Measurements from ENCODE around the gene TMIGD2.

The TMIGD2 gene

DNA sequence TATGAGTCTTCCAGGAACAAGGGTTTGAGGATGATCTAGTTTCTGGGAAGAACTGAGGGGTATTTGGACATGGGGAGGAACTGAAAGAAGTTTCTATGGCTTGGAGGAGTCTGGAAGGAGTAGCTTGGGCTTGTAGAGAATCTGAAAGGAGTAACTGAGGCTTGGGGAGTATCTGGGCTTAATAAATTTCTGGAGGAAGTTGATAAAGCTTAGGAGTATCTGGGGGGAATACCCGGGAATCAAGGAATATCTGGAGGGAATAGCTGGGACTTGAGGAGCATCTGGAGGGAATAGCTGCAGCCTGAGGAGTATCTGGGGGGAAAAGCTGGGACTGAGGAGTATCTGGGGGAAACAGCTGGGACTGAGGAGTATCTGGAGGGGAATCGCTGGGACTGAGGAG, 18.2 kb upstream of the TMIGD2 start:
- Histone ChIP-seq H3K27me3 (ENCODE audit: control insufficient read depth, low read length) (no peaks in the 10 kb centered on the region), H4K20me1 (ENCODE audit: control insufficient read depth, insufficient read depth, low read depth, low read length) (no peaks in the 10 kb centered on the region), H3K9me3 (ENCODE audit: control insufficient read depth, insufficient read depth, low read length) (peaks cover 14% of the 10 kb centered on the region; the same call in 1 of the 2 replicates), H3K27ac (ENCODE audit: low read depth, low read length) (no peak overlapping the region), H3K79me2 (ENCODE audit: control insufficient read depth, low read length) (no peaks in the 10 kb centered on the region), H3F3A (ENCODE audit: control insufficient read depth, insufficient read depth) (no peaks in the 10 kb centered on the region), H3K4me1 (ENCODE audit: control insufficient read depth, low read length) (no peaks in the 10 kb centered on the region), H3K4me2 (ENCODE audit: low read length) (no peak overlapping the region), H3K4me3 (ENCODE audit: low read length) (no peak overlapping the region), H3K36me3 (ENCODE audit: control insufficient read depth, low read length) (no peaks in the 10 kb centered on the region), H3K9me2 (replicated peaks; ENCODE audit: control insufficient read depth, low read length) (no peaks in the 10 kb centered on the region)
- TF ChIP-seq EZH2phosphoT487 (IDR thresholded peaks at IDR 0.05; ENCODE audit: borderline replicate concordance, low read length): no peak
- TF ChIP-seq, protein P1, sequence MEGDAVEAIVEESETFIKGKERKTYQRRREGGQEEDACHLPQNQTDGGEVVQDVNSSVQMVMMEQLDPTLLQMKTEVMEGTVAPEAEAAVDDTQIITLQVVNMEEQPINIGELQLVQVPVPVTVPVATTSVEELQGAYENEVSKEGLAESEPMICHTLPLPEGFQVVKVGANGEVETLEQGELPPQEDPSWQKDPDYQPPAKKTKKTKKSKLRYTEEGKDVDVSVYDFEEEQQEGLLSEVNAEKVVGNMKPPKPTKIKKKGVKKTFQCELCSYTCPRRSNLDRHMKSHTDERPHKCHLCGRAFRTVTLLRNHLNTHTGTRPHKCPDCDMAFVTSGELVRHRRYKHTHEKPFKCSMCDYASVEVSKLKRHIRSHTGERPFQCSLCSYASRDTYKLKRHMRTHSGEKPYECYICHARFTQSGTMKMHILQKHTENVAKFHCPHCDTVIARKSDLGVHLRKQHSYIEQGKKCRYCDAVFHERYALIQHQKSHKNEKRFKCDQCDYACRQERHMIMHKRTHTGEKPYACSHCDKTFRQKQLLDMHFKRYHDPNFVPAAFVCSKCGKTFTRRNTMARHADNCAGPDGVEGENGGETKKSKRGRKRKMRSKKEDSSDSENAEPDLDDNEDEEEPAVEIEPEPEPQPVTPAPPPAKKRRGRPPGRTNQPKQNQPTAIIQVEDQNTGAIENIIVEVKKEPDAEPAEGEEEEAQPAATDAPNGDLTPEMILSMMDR (IDR thresholded peaks at IDR 0.05; ENCODE audit: low read depth, low read length, poor library complexity, severe bottlenecking): no peak

DNA sequence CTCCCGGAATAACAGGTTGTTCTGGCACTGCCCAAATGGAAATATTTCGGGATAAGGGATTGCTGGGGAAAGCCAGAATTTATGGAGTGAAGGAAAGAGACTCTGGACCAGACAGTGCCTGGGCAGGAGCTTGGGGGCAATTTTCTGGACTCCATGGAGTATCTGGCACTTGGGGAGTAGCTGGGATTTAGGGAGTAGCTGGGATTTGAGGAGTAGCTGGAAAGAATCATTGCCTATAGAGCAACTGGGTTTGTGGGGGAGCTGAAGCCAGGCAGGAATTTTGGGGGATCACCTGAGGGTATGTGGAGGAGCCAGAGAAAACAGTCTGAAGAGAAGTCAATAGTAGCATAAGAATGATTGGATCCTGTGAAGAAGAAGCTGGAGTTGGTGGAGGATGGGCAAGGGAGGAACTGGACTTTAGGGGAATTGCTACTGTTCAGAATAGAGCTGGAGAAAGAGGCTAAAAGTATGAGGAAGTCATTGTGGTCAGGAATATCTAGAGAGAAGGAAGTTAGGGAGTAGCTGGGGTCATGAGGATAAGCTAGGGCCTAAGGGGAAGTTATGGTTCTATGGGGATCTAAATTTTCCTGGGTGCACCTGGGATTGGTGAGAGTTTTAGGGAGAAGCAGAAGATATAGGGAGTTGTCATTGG, 17.0 kb upstream of the TMIGD2 start:
- Histone ChIP-seq H4K20me1 (ENCODE audit: control insufficient read depth, insufficient read depth, low read depth, low read length) (no peaks in the 10 kb centered on the region), H3F3A (ENCODE audit: control insufficient read depth, insufficient read depth) (no peaks in the 10 kb centered on the region), H3K4me2 (ENCODE audit: low read length) (no peak overlapping the region), H3K27ac (ENCODE audit: low read depth, low read length) (no peak overlapping the region), H3K9me2 (replicated peaks; ENCODE audit: control insufficient read depth, low read length) (no peaks in the 10 kb centered on the region), H3K4me1 (ENCODE audit: control insufficient read depth, low read length) (no peaks in the 10 kb centered on the region), H3K4me3 (ENCODE audit: low read length) (no peak overlapping the region), H3K79me2 (ENCODE audit: control insufficient read depth, low read length) (no peaks in the 10 kb centered on the region), H3K36me3 (ENCODE audit: control insufficient read depth, low read length) (no peaks in the 10 kb centered on the region), H3K27me3 (ENCODE audit: control insufficient read depth, low read length) (no peaks in the 10 kb centered on the region), H3K9me3 (ENCODE audit: control insufficient read depth, insufficient read depth, low read length) (peaks cover 14% of the 10 kb centered on the region; the same call in 1 of the 2 replicates)
- TF ChIP-seq, protein P1 (IDR thresholded peaks at IDR 0.05; ENCODE audit: low read depth, low read length, poor library complexity, severe bottlenecking): no peak
- no peak for TF ChIP-seq EZH2phosphoT487 (IDR thresholded peaks at IDR 0.05; ENCODE audit: borderline replicate concordance, low read length)

GRCh38 chr19:4318460-4318859, 16.3 kb upstream of the TMIGD2 start:
- H3K4me3 ChIP-seq (ENCODE audit: low read length): no peak overlapping the region
- no peaks in the 10 kb centered on the region for H3F3A ChIP-seq (ENCODE audit: control insufficient read depth, insufficient read depth)
- H3K9me3 ChIP-seq (ENCODE audit: control insufficient read depth, insufficient read depth, low read length): peaks cover 14% of the 10 kb centered on the region; the same call in 1 of the 2 replicates
- no peaks in the 10 kb centered on the region for H3K27me3 ChIP-seq (ENCODE audit: control insufficient read depth, low read length)
- H3K36me3 ChIP-seq (ENCODE audit: control insufficient read depth, low read length): no peaks in the 10 kb centered on the region
- no peaks in the 10 kb centered on the region for H3K79me2 ChIP-seq (ENCODE audit: control insufficient read depth, low read length)
- H4K20me1 ChIP-seq (ENCODE audit: control insufficient read depth, insufficient read depth, low read depth, low read length): no peaks in the 10 kb centered on the region
- no peak overlapping the region for H3K27ac ChIP-seq (ENCODE audit: low read depth, low read length)
- no peaks in the 10 kb centered on the region for H3K9me2 ChIP-seq (replicated peaks; ENCODE audit: control insufficient read depth, low read length)
- TF ChIP-seq, protein P1 (IDR thresholded peaks at IDR 0.05; ENCODE audit: low read depth, low read length, poor library complexity, severe bottlenecking): no peak
- no peak for TF ChIP-seq EZH2phosphoT487 (IDR thresholded peaks at IDR 0.05; ENCODE audit: borderline replicate concordance, low read length)
- H3K4me2 ChIP-seq (ENCODE audit: low read length): no peak overlapping the region
- H3K4me1 ChIP-seq (ENCODE audit: control insufficient read depth, low read length): no peaks in the 10 kb centered on the region
